Lower leg skin (tissue), 3 donors: ENCODE measurements around the gene STX10.

Experiments
- CTCF ChIP-seq, 3 donors: fragments of 450-650 bp; IDR thresholded peaks; one replicate each; pipeline ENCODE4 v1.5.1; 2016; ENCODE audit warnings: antibody characterized with exemption in 3 of 3, mild to moderate bottlenecking in 3 of 3, moderate library complexity in 2 of 3
- POLR2A ChIP-seq, 2 donors: fragments of 450-650 bp; IDR thresholded peaks; one replicate each; pipeline ENCODE4 v1.6.1; 2016 to 2017; ENCODE audit warnings: antibody characterized with exemption in 2 of 2, mild to moderate bottlenecking in 1 of 2, moderate library complexity in 1 of 2

- TF ChIP-seq POLR2A (IDR thresholded peaks at IDR 0.05) (no peak), CTCF (IDR thresholded peaks at IDR 0.05) (no peak)
These were observed 9.5 kb upstream of the STX10 start for GRCh38 chr19:13159713-13160112.
